ENCODE data around the gene MED10. TPM values are rescaled to one million over a fixed set of nuclear protein-coding genes. Genes with fewer than 3 reads are reported as not detected.

MED10 gene
- total and polyA plus RNA-seq, 2 donors (not counting 1 experiment from before 2014, with no cell fraction given): 49.9 to 50.9 TPM

DNA sequence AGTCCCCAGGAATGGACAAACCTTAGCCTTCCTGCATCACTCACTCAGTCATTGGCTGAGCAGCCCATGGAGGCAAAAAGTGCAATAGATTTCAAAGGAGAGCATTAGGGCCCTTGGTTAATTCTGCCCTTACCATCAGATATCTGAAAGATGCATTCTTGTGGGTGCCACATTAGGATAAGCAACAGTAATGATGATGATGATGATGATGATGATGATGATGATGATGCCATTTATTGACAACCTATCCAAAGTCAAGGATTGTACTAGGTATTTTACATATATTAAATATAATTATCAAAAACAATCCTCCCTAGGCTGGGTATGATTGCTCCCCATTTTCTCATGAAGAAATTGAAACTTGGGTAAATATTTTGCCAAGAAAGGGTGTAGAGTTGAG is 9.6 kb upstream of the MED10 start:
- H3K4me3 ChIP-seq (ENCODE audit: control extremely low read depth in 1 of 5, extremely low read depth in 1 of 5, insufficient read depth in 1 of 5, low read depth in 2 of 5, low read length in 4 of 5): no peak overlapping the region
- H3K36me3 ChIP-seq (replicated peaks in 1 of 2; ENCODE audit: control extremely low read depth in 1 of 2, control insufficient read depth in 1 of 2, extremely low read depth in 1 of 2, insufficient read depth in 2 of 2, low read length in 1 of 2): no peaks in the 10 kb centered on the region
- H3K4me2 ChIP-seq (replicated peaks; ENCODE audit: low read depth, low read length, poor library complexity, severe bottlenecking): no peak overlapping the region
- no peak overlapping the region for H3K27ac ChIP-seq (ENCODE audit: low read length in 2 of 2)
- H2AFZ ChIP-seq (ENCODE audit: insufficient read depth, low read depth, low read length, poor library complexity, severe bottlenecking): no peak overlapping the region
- H3K4me1 ChIP-seq (ENCODE audit: control insufficient read depth in 2 of 2, insufficient read depth in 2 of 2, low read length in 2 of 2): no peaks in the 10 kb centered on the region
- Mint-ChIP-seq H3K4me1 (no peaks in the 10 kb centered on the region), H3K9me3 (ENCODE audit: insufficient read depth) (no peaks in the 10 kb centered on the region), H3K27ac (no peak overlapping the region), H3K4me3 (no peak overlapping the region), H3K27me3 (peaks cover 58% of the 10 kb centered on the region)
- ATAC-seq (ENCODE audit: low read depth) (no peak), DNase-seq (no peak)
- H3K9ac ChIP-seq (ENCODE audit: low read length): no peak overlapping the region
- POLR2A ChIA-PET: no interaction called here
- intact Hi-C loops (cut with micrococcal nuclease): no loop called here
- peaks cover 0 to 3% (median 1%) of the 10 kb centered on the region in 3 donors for H3K9me3 ChIP-seq (ENCODE audit: control extremely low read depth in 1 of 3, control insufficient read depth in 2 of 3, insufficient read depth in 1 of 3, low read length in 2 of 3)
- CTCF ChIA-PET: no interaction called here
- peaks cover 0 to 24% (median 3%) of the 10 kb centered on the region in 4 experiments for H3K27me3 ChIP-seq (replicated peaks in 1 of 4; ENCODE audit: control extremely low read depth in 1 of 4, control insufficient read depth in 3 of 4, insufficient read depth in 4 of 4, low read length in 3 of 4)
- TF ChIP-seq EZH2 (IDR thresholded peaks at IDR 0.05; ENCODE audit: borderline replicate concordance, insufficient read depth, low read depth, low read length, poor library complexity, severe bottlenecking): no peak
- TF ChIP-seq, protein P1, sequence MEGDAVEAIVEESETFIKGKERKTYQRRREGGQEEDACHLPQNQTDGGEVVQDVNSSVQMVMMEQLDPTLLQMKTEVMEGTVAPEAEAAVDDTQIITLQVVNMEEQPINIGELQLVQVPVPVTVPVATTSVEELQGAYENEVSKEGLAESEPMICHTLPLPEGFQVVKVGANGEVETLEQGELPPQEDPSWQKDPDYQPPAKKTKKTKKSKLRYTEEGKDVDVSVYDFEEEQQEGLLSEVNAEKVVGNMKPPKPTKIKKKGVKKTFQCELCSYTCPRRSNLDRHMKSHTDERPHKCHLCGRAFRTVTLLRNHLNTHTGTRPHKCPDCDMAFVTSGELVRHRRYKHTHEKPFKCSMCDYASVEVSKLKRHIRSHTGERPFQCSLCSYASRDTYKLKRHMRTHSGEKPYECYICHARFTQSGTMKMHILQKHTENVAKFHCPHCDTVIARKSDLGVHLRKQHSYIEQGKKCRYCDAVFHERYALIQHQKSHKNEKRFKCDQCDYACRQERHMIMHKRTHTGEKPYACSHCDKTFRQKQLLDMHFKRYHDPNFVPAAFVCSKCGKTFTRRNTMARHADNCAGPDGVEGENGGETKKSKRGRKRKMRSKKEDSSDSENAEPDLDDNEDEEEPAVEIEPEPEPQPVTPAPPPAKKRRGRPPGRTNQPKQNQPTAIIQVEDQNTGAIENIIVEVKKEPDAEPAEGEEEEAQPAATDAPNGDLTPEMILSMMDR (IDR thresholded peaks at IDR 0.05): no peak
- H4K20me1 ChIP-seq (ENCODE audit: control insufficient read depth, insufficient read depth, low read length, poor library complexity, severe bottlenecking): no peaks in the 10 kb centered on the region
- H3K79me2 ChIP-seq (ENCODE audit: control insufficient read depth, insufficient read depth, low read length): no peaks in the 10 kb centered on the region

DNA sequence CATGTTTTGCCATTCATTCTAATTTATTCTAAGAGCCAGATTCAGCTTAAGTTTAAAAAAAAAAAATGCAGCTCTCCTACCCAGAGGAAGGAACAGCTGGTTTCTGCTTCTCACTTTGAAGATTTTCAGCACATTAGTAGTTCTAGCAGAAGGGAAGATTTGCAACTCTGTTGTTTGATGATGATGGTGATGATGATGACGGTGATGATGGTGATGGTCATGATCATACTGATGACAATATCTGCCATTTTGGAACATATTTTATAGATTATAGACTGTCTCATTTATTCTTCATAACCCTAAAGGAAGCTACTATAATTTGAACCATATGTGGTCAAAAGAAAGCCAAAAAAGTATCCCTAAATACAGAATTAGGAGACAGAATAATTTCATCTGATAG is 7.9 kb upstream of the MED10 start:
- ChIA-PET CTCF (interaction anchor here (0.6 kb wide), 1 partner anchor 190 kb away, joined by 3 read pairs; no protein-coding TSS in a partner anchor), POLR2A (no interaction called here)
- no peaks in the 10 kb centered on the region for H3K36me3 ChIP-seq (replicated peaks in 1 of 2; ENCODE audit: control extremely low read depth in 1 of 2, control insufficient read depth in 1 of 2, extremely low read depth in 1 of 2, insufficient read depth in 2 of 2, low read length in 1 of 2)
- no peaks in the 10 kb centered on the region for H3K4me1 ChIP-seq (ENCODE audit: control insufficient read depth in 2 of 2, insufficient read depth in 2 of 2, low read length in 2 of 2)
- no peak overlapping the region for H3K4me3 ChIP-seq (ENCODE audit: control extremely low read depth in 1 of 5, extremely low read depth in 1 of 5, insufficient read depth in 1 of 5, low read depth in 2 of 5, low read length in 4 of 5)
- no CpG with 5 or more reads among the region's 1 CpG for WGBS (ENCODE audit: insufficient coverage)
- H3K79me2 ChIP-seq (ENCODE audit: control insufficient read depth, insufficient read depth, low read length): no peaks in the 10 kb centered on the region
- no peak for ATAC-seq (ENCODE audit: low read depth)
- peaks cover 0 to 18% (median 3%) of the 10 kb centered on the region in 4 experiments for H3K27me3 ChIP-seq (replicated peaks in 1 of 4; ENCODE audit: control extremely low read depth in 1 of 4, control insufficient read depth in 3 of 4, insufficient read depth in 4 of 4, low read length in 3 of 4)
- H3K27me3 Mint-ChIP-seq: peaks cover 48% of the 10 kb centered on the region
- H3K9me3 Mint-ChIP-seq (ENCODE audit: insufficient read depth): no peaks in the 10 kb centered on the region
- H3K27ac Mint-ChIP-seq: no peak overlapping the region
- DNase-seq: no peak
- peaks cover 0 to 3% (median 1%) of the 10 kb centered on the region in 3 donors for H3K9me3 ChIP-seq (ENCODE audit: control extremely low read depth in 1 of 3, control insufficient read depth in 2 of 3, insufficient read depth in 1 of 3, low read length in 2 of 3)
- H3K4me1 Mint-ChIP-seq: no peaks in the 10 kb centered on the region
- H2AFZ ChIP-seq (ENCODE audit: insufficient read depth, low read depth, low read length, poor library complexity, severe bottlenecking): no peak overlapping the region
- no peak overlapping the region for H3K27ac ChIP-seq (ENCODE audit: low read length in 2 of 2)
- intact Hi-C loops (cut with micrococcal nuclease): no loop called here
- H4K20me1 ChIP-seq (ENCODE audit: control insufficient read depth, insufficient read depth, low read length, poor library complexity, severe bottlenecking): no peaks in the 10 kb centered on the region
- H3K9ac ChIP-seq (ENCODE audit: low read length): no peak overlapping the region
- H3K4me2 ChIP-seq (replicated peaks; ENCODE audit: low read depth, low read length, poor library complexity, severe bottlenecking): no peak overlapping the region
- no peak overlapping the region for H3K4me3 Mint-ChIP-seq
- no peak for TF ChIP-seq EZH2 (IDR thresholded peaks at IDR 0.05; ENCODE audit: borderline replicate concordance, insufficient read depth, low read depth, low read length, poor library complexity, severe bottlenecking)
- TF ChIP-seq, protein P1 (IDR thresholded peaks at IDR 0.05): no peak
